Inflammatory macrophage treated with lipopolysaccharide for 4 hours (primary cell): ENCODE data around the gene CDC16.

Experiments
- DNase-seq: peaks from one replicate; pipeline ENCODE4 v3.0.0-alpha.2; 2020

Gene CDC16

DNA sequence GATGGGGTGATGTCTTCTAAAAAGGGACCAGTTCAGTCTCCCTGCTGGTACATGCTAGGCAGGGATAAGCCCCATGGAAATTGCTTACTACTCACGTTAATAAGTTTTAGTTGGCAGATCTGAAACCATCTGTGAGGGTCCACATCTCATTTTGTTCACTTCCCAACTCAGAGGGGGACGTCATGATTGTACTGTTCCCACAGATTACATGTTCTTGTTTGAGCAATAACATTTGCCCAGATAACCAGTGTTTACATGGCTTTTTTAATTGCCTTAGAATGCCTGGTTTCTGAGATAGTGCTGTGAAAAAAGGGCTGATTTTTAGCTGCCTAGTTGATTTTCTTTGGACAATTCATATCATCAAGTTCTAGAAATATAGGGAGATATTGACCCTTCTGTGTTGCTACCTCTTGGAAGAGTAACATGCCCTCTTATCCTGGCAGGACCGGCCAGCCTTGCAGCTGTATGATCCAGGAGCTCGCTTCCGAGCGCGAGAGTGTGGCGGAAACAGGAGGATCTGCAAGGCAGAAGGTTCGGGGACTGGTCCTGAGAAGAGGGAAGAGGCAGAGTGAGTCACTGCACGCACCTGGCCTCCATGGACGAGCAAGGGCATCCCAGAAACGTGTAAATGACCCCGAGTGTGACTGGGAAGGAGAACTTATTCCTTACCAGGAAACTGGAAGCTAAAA is 69.8 kb downstream of the CDC16 start:
- no peak for DNase-seq

DNA sequence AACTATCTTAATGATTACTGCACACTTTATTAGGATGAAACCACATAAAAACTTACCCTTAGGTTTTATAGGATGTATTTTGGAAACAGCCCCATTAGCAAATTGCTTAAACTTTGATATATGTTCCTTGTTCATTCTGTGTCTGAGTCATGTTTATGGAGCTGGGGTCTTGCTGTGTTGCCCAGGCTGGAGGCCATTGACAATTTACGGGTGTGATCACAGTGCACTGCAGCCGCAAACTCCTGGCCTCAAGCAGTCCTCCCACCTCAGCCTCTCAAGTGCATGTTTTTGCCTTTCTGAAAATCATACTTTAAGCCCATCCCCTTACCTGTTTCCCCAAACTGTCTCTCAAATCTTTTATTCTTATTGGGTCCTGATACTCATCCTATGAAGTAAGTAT is 74.4 kb downstream of the CDC16 start:
- DNase-seq: no peak

DNA sequence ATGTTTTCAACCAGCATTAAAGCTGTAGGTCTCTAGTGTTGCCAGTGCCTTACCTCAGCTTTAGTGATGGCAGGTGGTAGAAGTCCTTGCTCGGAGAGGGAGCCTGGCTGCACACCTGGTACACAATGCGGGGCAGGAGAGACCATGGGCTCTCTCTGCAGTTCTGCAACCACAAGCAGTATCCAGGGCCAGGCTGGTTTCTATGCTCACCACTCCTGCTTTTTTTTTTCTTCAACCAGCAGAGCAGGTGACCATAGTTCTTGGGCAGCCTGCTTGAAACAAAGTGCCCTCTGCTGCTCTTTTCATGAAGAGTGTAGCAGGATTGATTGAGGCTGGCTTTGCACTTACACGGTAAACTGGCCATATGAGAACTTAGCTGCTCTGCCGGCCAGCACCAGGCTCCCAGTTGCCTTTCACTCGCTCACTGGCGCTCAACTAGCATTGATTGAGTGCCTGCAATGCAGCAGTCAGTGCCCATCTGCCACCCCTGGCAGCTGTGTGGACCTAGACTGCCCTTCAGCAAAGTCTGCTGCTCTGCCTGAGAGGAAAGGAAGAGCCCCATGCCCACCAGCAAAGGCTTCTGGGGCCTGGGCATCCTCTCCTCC is 75.2 kb downstream of the CDC16 start:
- DNase-seq: no peak

DNA sequence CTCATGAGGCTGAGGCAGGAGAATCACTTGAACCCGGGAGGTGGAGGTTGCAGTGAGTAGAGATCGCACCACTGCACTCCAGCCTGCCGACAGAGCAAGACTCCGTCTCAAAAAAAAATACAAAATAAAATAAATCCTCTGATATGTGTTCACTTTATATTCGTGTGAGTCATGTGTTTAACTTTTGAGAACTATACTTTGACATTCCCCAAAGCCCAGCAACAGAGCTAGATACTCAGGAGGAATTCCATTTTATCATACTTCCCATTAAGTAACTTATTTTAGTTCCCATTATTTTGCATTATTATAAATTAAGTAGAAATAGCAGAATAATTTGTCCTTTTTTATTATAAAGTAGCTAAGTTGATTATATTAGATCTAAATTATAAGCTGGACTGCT is 76.3 kb downstream of the CDC16 start:
- no peak for DNase-seq

DNA sequence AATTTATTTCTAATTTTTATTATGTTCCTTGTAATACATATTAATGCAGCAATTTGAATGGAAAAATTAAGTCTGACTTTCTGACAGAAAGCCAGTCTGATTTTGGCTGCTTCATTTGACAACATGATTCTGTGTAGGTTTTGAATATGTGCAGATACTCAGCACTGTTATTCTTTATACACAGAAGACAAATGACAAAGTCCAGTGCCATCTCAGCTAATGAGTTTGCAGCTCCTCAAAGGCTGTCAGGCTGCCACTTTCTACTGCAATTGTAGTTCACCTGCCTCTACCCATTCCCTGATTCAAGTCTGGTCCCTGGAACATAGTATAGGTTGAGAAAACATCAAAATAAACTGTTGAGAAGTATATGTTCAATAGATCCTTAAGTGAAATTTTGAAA is 76.7 kb downstream of the CDC16 start:
- no peak for DNase-seq

DNA sequence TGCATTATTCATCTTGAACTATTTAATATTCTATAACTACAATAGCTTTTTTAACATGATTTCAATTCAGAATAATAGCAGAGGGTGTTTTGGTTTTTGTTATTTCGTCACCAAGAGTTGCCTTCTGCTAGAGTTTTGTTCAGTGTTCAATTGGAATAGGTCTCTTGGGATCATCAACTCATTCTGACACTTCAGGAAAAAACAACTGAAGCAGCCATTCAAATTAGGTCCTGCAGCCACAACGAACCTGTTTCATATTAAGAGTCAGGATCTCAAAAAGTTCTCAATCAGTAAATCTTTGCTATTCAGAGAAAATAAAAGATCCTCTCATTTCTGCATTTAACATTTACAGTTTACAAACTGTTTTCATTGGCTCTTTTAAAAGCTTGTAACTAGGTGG is 77.2 kb downstream of the CDC16 start:
- DNase-seq: no peak

DNA sequence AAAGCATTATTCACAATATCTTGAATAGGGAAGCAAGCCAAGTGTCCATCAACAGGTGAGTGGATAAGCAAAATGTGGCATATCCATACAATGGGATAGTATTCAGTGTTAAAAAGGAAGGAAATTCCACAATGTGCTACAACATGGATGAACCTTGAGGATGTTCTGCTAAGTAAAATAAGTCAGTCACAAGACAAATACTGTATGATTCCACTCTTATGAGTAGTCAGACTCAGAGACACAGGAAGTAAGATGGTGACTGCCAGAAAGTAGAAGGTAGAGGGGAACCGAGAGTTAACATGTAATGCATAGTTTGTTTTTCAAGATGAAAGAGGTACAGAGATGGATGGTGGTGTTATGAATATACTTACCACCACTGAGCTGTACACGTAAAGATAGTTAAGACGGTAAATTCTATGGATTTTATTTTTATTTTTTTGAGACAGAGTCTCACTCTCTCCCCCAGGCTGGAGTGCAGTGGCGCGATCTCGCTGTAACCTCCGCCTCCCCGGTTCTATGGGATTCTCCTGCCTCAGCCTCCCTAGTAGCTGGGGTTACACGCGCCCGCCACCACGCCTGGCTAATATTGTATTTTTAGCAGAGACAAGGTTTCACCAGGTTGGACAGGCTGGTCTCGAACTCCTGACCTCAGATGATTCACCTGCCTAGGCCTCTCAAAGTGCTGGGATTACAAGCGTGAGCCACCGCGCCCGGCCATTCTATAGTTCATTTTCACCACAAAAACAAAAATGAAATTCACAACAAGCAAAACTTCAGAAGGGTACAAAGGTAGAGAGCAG is 78.6 kb downstream of the CDC16 start:
- DNase-seq: peak; percentile 19

DNA sequence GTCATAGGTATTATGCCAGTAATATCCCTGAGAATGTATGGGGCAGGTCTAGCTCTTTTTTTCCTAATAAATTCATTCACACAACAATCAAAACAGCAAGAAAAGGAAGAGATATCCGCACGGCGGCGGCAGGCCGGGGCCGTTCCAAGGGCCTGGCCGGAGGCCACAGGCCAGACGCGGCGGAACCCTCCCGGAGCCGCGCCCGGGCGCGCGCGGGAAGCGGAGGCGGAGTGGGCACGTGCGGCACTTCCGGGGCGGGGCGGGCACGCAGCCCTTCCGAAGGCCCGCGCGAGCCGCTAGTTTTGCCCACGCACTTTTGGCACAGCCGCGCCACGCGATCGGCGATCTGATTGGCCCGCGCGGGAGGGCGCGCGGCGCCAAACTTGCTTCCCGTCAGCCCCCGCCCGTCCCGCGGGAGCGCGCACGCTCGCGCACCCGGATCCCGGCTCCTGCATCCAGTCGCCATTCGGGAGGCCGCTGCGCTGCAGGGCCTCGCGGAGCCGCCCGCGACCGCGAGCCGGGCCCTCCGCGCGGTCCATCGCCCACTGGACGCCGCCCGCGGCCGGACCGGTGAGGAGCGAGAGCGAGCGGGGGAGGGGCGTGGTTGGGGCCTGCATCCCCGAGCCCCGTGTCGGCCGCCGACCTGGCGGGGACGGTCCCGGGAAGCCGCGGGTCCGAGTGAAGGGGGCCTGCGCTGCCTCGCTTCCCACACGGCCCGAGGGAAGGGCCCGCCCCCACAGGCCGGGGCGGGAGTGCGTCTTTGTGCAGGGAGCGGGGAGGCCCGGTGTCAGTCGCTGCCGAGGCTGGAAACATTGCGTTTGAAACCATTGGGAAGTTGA is 79.6 kb downstream of the CDC16 start, which contains the start of gene CHAMP1:
CHAMP1 (plus strand) TSS at position 430 of the 839 bp plus-strand sequence. CDS start 9,340 bp downstream, outside the sequence.
- DNase-seq: peak; percentile 98

DNA sequence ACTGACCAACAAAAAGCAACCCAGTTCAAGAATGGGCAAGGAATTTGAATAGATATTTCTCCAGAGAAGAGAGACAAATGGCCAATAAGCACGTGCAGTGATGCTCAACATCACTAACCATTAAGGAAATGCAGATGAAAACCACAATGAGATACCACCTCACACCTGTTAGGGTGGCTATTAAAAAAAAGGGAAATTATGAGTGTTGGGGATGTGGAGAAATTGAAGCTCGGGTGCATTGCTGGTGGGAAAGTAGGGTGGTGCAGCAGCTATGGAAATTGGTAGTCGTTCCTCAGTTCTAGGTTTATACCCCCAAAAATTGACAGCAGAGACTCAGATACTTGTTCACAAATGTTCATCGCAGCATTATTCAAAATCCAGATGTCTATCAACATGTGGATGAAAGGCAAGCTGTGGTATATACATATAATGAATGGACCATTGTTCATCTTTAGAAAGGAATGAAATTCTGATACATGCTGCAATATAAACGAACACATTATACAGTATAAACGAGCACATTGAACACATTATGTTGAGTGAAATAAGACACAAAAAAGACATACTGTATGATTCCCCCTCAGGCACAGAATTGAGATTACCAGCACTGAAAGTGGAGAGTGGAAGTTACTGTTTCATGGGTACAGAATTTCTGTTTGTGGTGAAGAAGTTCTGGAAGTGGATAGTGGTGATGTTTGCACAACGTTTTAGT is 80.5 kb downstream of the CDC16 start:
- peak; percentile 19 for DNase-seq

DNA sequence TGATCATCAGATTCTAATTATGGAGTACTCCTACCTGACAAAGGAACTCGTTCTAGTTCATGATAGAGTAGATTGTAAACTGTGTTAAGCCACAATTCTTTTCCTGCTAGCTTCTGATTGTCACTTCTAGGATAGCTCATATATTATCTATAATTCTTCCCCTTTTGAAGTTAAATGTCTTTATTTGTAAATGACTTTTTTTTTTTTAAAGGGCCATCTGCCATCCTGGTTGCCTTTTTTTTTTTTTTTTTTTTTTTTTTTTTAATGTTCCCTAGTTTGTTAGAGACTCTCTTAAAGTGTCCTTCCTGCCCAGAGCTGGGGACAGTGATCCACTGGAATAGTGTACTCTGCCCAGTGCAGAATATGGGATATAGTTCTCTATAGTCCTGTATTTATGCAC is 83.9 kb downstream of the CDC16 start:
- no peak for DNase-seq

DNA sequence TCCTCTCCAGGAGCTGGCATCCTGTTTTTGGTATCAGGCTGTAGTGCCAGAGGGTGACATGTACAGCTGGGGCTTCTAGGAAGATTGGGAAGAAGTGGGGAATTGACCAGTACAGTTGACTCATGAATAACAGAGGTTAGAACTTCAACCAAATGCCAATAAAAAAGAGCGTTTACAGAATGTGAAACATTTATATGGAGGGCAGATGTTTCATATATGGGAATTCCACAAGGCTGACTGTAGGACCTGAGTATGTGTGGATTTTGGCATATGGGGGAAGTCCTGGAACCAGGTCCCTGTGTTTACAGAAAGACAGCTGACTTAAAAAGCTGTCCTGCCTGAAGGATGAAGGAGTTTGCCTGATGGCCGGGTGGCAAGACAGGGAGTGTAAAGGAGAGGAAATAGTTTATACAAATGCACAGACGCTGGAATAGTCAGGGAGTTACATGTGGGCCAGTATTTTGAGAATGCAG is 84.8 kb downstream of the CDC16 start:
- no peak for DNase-seq

DNA sequence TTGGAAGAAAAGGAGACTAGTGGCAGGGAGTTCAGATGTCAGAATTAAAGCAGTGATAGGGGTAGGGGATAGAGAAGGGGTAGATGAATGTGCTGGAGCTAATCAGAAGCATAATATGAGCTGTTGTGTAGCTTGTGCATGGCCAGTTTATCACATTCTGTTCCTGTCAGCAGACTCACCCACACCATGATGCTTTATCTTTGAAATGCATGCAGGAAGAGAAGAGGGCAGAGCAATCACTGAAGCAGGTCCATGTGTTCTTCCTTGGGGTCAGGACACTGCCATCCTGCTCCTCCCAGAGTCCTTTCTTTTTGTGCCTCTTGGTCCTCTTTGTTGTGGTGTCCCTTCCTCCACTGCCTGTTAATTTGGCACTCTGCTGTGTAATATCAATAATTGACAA is 85.4 kb downstream of the CDC16 start:
- DNase-seq: no peak

DNA sequence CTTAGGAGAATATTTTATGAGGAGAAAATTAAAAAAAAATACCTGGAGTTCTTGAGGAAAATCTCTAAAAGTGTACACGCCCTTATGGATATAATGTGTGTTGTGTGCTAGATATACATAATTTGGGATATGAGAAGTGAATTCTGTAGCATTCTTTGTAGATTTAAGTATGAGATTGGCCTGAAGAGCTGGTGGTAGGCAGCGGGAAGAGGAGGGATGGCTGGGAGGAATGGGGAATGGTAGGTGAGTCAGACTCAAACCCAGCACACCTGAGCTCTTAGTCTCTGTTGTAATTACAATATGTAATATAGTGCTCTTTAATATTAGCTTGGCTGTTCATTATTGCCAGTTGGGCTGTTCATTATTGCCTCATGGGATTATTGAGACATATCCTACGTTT is 86.6 kb downstream of the CDC16 start:
- no peak for DNase-seq
